GM18861 (cell line): ENCODE data around the gene COPE.

ENCODE experiments used
- ATAC-seq: cut with Tn5 transposase; IDR thresholded peaks from one replicate; pipeline ENCODE4 v1.9.1; 2021; ENCODE audit not compliant: unreplicated experiment

The COPE gene

DNA sequence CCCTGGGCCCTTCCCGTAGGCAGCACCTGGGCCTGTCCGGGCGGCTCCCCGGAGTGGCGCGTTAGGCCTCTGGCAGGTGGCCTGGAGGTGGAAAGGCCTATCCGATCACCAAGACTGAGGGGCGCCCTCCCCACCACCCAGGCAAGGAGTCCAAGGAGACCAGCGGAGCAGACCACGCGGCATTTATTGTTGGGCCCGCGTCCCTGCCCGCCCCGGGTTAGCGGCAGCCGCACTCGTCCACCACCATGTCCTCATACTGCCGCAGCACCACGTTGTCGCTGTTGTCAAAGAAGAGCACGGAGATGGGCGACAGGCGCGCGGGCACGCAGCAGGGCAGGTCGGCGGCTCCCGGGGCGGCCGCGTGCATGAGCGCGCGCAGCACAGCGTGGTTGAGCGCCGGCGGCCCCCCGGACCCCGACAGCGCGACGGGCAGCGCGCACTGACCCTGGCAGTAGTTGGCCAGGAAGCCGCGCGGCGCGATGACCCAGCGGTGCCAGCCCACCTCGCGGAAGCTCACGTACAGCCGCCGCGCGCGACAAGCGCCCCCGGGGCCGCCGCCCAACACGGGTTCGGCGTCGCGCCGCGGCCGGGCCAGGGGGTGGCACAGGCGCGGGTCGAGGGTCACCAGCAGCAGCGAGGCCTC, 50.7 kb downstream of the COPE start:
- no peak for ATAC-seq

DNA sequence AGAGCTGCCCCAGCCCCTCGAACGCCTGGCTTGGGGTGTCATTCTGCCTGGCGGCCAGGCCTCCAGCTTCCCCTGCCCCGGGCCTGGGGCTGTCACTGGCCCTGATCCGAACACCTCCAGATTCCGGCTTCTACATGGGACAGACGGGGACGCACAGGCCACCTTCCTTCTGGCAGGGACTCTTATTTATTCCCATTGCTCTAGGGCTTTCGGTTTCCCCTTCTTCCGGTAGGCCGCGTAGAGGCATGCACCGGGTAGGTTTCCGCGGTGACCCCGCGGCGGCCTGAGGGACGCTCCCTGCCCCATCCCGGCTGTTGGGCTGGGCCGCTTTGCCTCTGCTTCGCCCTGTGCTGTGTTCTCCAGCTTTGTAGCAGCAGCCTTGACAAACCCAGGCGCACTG, 51.4 kb downstream of the COPE start:
- ATAC-seq: no peak

DNA sequence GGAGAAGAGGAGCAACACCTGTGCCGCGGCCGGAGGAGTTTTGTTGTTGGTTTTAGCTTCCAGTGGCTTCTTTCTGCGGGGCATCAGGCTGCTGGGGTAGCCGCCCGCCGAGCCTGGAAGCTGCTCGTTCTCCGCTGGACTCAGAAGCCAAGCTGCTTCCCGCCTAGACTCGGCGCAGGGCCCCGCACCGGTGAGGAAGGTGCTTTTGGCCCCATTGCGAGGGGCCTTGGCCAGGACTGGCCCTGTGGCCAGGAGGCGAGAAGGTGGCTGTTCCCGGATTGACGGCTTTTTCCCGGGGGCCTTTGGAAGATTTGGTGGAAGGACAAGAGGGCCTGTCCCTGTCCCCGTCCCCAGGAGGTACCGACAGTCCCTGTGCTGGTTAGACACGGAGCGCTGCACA, 52.0 kb downstream of the COPE start:
- ATAC-seq: no peak

DNA sequence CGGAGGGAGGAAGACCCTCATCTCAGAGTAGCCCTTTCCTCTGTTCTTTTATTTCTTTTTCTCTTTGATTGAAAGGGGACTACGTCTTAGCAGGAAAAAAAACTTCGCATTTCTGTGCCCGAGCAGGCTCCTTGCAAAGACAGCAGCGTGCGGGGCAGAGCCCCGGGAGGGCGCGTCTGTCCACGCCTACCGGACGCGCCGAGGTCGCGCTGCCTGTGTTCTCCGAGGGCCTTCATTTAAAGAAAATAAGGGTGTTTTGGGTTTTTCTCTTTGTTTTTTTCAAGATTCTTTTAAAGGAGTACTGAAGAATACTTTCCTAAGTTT, 52.4 kb downstream of the COPE start:
- ATAC-seq: no peak

DNA sequence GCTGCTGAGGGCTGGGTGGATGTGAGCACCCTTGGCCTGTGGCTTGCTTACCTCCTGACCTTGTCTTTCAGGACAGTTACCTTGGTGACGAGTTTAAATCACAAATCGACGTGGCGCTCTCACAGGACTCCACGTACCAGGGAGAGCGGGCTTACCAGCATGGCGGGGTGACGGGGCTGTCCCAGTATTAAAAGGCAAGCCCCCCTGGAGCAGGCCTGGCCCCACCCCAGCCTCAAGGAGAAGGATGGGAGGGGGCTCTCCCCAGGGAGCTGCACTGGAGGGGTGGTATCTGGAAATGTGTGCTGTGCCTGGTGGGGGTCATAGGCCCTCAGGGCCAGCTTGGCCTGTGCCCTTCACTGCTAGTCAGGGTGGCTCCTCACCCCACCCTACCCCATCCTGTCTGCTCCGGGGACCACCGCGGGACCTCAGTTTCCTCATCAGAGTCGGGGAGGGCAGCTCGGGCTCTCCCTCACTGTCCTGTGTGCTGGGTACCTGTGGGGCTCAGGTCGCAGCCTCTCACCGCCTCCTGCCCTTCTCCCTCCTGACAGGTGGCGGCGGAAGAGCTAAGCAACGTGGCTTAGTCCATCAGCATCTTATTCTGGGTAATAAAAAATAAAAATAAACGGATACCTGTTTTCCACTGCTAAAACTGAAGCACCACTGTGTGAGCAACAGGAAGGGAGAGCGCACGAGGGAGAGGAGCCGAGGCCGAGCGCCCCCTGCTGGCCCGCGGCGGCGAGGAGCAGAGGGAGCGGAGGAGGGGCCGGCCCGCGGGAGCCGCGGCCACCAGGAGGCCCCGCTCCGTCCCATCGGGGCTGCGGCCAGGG, 53.0 kb downstream of the COPE start:
- no peak for ATAC-seq

DNA sequence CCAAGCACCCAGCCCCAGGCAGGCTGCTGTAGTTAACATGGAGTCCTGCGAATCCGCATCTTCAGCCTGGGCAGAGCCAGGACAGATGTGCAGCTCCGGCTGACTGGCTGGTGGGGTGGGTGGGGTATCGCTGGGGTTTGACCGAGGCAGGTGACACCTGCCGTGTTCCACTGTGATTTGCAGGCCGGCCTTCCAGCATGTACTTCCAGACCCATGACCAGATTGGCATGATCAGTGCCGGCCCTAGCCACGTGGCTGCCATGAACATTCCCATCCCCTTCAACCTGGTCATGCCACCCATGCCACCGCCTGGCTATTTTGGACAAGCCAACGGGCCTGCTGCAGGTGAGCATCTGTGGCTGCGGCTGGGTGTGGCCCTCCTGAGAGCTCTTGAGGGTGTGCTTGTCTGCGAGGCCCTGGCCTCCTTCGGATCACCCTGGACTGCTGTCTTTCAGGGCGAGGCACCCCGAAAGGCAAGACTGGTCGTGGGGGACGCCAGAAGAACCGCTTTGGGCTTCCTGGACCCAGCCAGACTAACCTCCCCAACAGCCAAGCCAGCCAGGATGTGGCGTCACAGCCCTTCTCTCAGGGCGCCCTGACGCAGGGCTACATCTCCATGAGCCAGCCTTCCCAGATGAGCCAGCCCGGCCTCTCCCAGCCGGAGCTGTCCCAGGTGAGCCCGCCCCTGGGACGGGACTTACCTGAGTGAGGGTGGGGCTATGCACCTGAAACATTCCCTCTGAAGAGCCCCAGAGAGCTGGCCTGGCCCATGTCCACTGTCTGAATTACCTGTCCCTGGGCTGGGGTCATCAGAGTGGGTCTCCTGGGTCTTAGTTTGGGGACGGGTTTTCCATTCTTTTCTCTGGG, 53.8 kb downstream of the COPE start:
- no peak for ATAC-seq

DNA sequence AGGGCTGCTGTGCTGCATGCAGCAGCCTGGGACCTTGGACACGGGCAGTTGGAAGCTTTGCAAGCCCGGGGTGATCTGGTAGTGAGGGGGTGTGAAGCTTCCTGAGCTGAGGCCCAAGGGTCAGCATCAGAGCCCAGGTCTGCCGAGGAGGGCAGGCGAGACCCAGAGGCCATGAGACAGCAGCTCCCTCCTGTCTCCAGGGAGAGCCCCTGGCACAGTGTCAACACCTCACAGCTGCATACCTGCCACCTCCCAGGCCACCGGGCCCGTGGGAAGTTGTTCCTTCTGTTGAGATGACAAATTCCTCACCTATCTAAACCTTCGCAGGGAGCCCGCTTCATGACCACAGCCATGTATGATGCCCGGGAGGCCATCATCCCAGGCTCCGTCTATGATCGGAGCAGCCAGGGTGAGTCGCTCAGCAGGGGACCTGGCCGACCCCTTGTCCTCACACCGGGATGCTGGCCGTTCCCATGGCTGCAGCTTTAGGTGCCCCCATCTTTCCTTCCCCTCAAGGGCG, 55.3 kb downstream of the COPE start:
- no peak for ATAC-seq

DNA sequence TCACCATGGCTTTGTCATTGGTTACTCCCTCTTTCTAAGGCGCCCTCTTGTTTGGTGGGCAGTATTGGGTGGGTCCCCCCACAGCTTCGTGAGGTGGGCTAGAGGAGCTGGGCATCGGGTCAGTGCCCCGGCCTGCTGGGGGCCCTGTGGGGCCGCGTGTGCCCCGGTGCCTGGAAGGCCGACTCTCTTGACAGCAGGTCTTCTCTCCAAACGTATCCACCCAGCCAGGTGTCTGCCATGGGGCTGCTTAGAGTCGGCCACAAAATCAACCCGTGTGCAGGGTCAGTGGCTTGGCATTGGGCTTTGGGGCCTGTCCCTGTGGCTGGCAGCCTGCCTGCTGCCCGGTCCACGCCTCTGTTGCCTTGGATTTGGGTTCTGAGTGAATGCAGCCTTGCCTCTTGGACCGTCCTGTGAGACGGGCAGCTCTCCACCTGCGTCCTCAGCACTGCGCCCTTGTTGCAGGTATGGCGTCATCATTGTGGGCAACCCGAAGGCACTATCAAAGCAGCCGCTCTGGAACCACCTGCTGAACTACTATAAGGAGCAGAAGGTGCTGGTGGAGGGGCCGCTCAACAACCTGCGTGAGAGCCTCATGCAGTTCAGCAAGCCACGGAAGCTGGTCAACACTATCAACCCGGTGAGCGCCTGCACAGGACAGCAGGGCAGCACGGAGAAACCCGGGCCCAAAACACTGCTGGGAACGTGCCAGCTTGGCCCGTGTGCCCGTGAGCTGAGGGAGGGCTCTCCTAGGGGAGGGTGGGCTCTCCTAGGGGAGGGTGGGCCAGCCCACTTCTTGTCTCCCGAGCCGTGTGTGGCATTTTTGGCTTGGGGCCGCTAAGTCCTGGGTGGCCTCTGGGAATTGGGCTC, 56.0 kb downstream of the COPE start:
- no peak for ATAC-seq

DNA sequence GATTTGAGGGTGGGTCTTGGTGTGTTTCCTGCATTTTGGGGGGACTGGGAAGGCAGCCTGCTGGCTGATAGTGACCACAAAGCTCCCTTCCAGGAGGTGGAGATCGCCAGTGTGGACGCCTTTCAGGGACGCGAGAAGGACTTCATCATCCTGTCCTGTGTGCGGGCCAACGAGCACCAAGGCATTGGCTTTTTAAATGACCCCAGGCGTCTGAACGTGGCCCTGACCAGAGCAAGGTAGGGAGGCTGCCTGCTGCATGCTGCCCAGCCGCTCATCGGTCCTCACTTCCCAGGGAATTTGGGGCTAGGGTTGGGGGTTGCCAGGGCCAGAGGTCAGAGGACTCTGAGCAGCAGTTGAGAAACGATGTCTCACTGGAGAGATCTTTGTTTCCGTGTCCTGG, 57.3 kb downstream of the COPE start:
- ATAC-seq: no peak

DNA sequence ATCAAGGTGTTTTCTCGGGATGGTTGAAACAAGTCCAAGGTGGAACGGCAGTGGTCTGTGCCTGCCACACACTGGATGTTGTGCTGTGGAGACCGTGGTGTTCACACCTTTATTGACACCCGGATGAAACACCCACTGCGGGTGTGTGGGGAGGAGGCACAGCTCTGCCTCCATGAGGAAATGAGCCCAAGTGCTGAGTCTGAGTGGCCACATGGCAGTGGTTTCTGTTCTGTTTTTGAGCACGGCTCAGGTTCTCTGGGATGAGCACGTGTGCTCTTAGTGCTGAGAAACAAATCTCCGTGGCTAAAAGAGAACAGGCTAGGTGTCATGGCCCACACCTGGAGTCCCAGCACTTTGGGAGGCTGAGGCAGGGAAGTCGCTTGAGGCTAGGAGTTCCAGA, 58.0 kb downstream of the COPE start:
- no peak for ATAC-seq

DNA sequence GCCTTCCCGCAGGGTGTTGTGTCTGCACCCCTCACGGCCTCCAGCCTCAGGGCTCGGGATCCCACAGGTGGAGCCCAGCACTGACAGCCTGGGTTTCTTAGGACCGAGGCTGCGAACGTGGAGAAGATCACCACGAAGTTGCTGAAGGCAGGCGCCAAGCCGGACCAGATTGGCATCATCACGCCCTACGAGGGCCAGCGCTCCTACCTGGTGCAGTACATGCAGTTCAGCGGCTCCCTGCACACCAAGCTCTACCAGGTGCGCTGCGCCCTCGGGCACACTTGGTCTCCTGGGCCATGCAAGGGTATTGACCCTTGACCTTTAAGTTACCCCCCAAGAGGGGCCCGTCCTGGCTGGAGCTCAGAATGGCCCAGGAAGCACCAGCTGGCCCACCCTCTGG, 58.5 kb downstream of the COPE start:
- no peak for ATAC-seq

DNA sequence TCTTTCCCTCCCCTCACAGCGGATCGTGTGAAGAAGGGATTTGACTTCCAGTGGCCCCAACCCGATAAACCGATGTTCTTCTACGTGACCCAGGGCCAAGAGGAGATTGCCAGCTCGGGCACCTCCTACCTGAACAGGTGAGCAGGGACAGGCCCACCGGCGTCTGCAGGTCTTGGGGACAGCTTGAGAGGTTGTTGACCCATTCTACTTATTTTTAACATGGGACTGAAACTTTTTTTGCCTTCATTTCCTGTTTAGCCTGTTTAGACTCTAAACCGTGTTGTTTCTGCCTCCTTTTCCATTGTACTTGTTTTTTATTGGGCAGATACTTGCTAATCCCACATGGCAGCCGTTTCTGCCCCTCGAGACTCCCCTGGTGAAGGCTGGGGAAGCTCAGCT, 58.9 kb downstream of the COPE start:
- ATAC-seq: no peak

DNA sequence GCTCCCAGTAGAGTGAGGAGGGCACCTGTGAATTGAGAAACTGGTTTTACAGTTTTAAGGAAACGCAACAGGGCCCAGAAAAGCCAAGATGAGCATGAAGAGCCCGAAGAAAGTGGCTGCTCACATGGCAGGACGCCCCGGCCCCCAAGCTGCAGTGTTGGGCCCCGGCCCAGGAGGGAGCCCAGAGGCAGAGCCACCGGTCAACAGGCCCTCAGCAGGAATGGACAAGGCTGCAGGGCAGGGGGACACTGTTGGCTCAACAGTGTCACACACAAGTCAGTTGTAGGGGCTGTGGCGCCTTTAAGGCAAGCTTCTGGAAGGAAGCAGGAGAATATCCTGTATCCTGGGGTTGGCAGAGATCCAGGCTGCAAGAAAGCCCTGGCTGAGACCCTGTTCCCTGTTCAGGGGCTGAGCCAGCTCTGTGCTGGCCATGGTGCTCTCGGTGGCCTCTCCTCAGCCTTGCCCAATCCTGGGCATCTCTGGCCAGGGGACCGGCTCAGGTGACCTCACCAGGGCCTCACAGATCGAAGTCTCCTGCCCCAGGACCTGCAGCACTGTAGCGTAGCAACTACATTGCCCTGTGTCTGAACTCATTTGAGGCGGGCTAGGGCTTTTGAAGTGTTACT, 59.4 kb downstream of the COPE start:
- no peak for ATAC-seq

DNA sequence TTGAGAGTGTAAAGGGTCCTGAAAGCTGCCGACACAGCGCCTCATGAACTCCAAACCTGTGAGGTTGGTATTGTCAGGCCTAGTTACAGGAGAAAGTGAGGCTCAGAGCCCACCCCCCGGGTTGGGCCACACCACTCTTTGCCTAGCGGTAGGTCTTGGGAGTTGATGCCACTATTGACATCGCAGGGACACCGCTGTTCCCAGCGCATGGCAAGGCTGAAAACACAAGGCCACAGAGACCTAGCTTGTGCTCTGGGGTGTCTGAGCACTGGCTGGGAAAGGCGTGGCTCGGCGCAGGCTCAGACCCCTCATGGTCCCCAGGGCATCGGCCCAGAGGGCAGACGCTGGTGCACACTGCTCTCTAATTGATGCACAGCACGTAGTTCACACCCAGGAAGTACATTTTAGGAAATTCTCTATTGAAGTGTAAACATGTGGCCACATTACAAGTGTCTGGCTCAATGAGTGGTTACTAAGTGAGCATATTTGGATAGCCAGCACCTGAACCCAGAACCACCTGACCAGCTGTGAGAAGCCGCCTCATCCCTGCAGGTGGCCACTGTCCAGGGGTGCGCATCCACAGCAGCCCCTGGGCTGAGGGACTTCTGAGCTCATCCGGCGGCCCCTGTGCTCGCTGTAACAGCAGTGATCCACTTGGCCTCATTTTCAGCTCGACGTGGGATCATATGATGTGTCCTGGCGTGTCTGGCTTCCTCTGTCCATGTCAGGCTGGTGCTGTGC, 60.1 kb downstream of the COPE start:
- ATAC-seq: no peak

DNA sequence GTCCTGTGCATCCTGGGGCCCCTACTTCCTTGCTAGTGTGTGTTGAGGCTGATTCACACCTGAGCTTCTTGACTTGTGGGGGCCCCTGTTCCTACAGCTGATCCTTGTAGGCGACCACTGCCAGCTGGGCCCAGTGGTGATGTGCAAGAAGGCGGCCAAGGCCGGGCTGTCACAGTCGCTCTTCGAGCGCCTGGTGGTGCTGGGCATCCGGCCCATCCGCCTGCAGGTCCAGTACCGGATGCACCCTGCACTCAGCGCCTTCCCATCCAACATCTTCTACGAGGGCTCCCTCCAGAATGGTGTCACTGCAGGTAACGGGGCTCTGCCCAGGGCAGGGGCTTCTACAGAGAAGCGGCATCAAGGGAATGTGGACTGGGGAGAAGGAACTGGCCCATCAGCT, 62.0 kb downstream of the COPE start:
- no peak for ATAC-seq

DNA sequence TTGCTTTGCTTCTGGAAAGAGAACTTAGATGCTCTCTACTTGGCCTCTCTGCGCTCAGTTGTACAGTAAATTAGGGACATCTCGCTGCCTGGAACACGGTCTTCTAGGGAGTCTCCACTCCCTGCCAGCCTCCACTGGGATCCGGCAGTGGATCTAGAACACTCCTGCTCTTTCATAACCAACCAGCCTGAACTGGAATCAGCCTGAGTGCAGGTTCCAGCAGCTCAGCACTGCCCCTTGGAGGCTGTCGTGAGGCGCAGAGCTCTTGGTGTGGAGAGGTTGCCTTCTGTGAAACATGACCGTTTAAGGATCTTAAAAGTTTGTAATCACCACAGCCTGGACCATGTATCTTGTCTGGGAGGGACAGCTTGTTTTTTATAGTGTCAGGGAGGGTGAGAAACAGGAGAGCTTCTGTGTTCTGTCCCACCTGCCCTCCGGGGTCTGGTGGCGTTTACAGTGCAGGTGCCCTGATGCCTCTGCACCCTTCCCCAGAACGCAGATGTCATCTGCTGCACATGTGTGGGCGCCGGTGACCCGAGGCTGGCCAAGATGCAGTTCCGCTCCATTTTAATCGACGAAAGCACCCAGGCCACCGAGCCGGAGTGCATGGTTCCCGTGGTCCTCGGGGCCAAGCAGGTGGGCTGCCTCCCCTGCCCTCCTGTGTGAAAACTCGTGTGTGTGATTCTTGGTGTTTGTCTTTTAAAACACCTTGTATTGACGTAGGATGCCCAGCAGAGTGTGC, 62.6 kb downstream of the COPE start:
- ATAC-seq: no peak

DNA sequence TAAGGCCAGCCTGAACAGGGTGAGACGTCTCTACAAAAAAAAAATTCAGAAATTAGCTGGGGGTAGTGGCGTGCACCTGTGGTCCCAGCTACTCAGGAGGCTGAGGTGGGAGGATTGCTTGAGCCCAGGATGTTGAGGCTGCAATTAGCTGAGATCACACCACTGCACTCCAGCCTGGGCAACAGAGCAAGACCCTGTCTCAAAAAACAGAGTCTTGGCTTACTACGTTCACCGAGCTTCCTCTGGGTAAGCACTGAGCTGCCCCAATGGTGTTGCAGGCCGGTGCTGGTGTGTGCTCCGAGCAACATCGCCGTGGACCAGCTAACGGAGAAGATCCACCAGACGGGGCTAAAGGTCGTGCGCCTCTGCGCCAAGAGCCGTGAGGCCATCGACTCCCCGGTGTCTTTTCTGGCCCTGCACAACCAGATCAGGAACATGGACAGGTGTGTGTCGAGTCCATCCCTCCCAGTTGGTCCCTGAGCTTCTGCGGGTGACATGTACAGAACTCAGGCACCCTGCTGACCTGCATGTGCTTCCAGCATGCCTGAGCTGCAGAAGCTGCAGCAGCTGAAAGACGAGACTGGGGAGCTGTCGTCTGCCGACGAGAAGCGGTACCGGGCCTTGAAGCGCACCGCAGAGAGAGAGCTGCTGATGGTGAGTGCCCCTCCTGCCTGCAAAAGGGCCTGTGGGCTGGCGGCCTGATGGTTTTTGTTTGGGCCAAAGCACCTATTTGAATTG, 63.4 kb downstream of the COPE start:
- no peak for ATAC-seq

DNA sequence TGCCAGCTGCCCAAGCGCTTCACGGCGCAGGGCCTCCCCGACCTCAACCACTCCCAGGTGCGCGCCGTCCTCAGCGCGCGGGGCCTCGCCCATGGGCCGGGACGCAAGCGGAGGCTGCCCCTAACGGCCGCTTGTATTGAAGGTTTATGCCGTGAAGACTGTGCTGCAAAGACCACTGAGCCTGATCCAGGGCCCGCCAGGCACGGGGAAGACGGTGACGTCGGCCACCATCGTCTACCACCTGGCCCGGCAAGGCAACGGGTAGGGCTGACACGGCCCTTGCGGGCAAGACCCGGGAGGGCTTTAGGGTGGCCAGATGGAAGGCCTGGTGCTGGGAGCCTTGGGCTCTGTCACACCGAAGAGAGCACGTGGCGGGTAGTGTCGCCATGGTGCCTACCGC, 64.2 kb downstream of the COPE start:
- no peak for ATAC-seq
